Measurements from ENCODE around the gene CRLF3.
"Not testable (repeated sequence)": the region's sequence is repeated elsewhere in the genome, so short reads cannot be mapped to it uniquely, and the experiment has no call there.

CRLF3 gene

GRCh38 chr17:30780343-30780742 lies 44.1 kb downstream of the CRLF3 start:
- Histone ChIP-seq H3K4me3 (ENCODE audit: low read length) (no peak overlapping the region), H2AFZ (ENCODE audit: low read depth, low read length) (no peak overlapping the region), H3K9me3 (ENCODE audit: insufficient read depth, low read length) (no peaks in the 10 kb centered on the region), H3K4me2 (ENCODE audit: low read length) (no peak overlapping the region), H3K36me3 (replicated peaks; ENCODE audit: low read depth, low read length) (peaks cover 22% of the 10 kb centered on the region), H3K79me2 (ENCODE audit: low read length) (no peaks in the 10 kb centered on the region), H3K27me3 (ENCODE audit: low read depth, low read length) (no peaks in the 10 kb centered on the region), H4K20me1 (ENCODE audit: insufficient read depth, low read length) (no peaks in the 10 kb centered on the region), H3K9ac (ENCODE audit: low read length) (no peak overlapping the region), H3K4me1 (ENCODE audit: low read length) (no peaks in the 10 kb centered on the region), H3K27ac (ENCODE audit: low read length) (no peak overlapping the region)
- no peak for TF ChIP-seq EZH2phosphoT487 (IDR thresholded peaks at IDR 0.05; ENCODE audit: low read depth)
- TF ChIP-seq CTCF (IDR thresholded peaks at IDR 0.05; ENCODE audit: low read depth, low read length): no peak

GRCh38 chr17:30768771-30769170 lies 55.7 kb downstream of the CRLF3 start:
- H3K36me3 ChIP-seq (replicated peaks; ENCODE audit: low read depth, low read length); H3K27ac ChIP-seq (ENCODE audit: low read length); H3K9me3 ChIP-seq (ENCODE audit: insufficient read depth, low read length): not testable (repeated sequence)

GRCh38 chr17:30767641-30768404 lies 56.7 kb downstream of the CRLF3 start:
- not testable (repeated sequence) for H3K4me3 ChIP-seq (ENCODE audit: low read length); H3K36me3 ChIP-seq (replicated peaks; ENCODE audit: low read depth, low read length)

More at GRCh38 chr17:30768771-30769170, 55.7 kb downstream of the CRLF3 start:
- not testable (repeated sequence) for H3K4me3 ChIP-seq (ENCODE audit: low read length); H3K27me3 ChIP-seq (ENCODE audit: low read depth, low read length); H3K4me1 ChIP-seq (ENCODE audit: low read length); H4K20me1 ChIP-seq (ENCODE audit: insufficient read depth, low read length); H3K79me2 ChIP-seq (ENCODE audit: low read length); H2AFZ ChIP-seq (ENCODE audit: low read depth, low read length); H3K9ac ChIP-seq (ENCODE audit: low read length); H3K4me2 ChIP-seq (ENCODE audit: low read length)

GRCh38 chr17:30761060-30761459 lies 63.4 kb downstream of the CRLF3 start:
- TF ChIP-seq CTCF (IDR thresholded peaks at IDR 0.05; ENCODE audit: low read depth, low read length) (no peak), EZH2phosphoT487 (IDR thresholded peaks at IDR 0.05; ENCODE audit: low read depth) (no peak)
- H3K36me3 ChIP-seq (replicated peaks; ENCODE audit: low read depth, low read length): no peaks in the 10 kb centered on the region

More at GRCh38 chr17:30767641-30768404, 56.7 kb downstream of the CRLF3 start:
- not testable (repeated sequence) for H3K9me3 ChIP-seq (ENCODE audit: insufficient read depth, low read length); H4K20me1 ChIP-seq (ENCODE audit: insufficient read depth, low read length); H2AFZ ChIP-seq (ENCODE audit: low read depth, low read length); H3K9ac ChIP-seq (ENCODE audit: low read length); H3K79me2 ChIP-seq (ENCODE audit: low read length); H3K27me3 ChIP-seq (ENCODE audit: low read depth, low read length); H3K4me2 ChIP-seq (ENCODE audit: low read length); H3K4me1 ChIP-seq (ENCODE audit: low read length); H3K27ac ChIP-seq (ENCODE audit: low read length)

GRCh38 chr17:30753291-30753690 lies 71.2 kb downstream of the CRLF3 start:
- H3K4me2 ChIP-seq (ENCODE audit: low read length); H3K27ac ChIP-seq (ENCODE audit: low read length); H3K9me3 ChIP-seq (ENCODE audit: insufficient read depth, low read length); H4K20me1 ChIP-seq (ENCODE audit: insufficient read depth, low read length); H3K4me3 ChIP-seq (ENCODE audit: low read length); H3K9ac ChIP-seq (ENCODE audit: low read length); H3K4me1 ChIP-seq (ENCODE audit: low read length); H3K36me3 ChIP-seq (replicated peaks; ENCODE audit: low read depth, low read length); H2AFZ ChIP-seq (ENCODE audit: low read depth, low read length); H3K27me3 ChIP-seq (ENCODE audit: low read depth, low read length): not testable (repeated sequence)
- H3K79me2 ChIP-seq (ENCODE audit: low read length): peaks cover 52% of the 10 kb centered on the region

More at GRCh38 chr17:30761060-30761459, 63.4 kb downstream of the CRLF3 start:
- no peaks in the 10 kb centered on the region for H3K9me3 ChIP-seq (ENCODE audit: insufficient read depth, low read length)
- H3K79me2 ChIP-seq (ENCODE audit: low read length): peaks cover 41% of the 10 kb centered on the region
- H2AFZ ChIP-seq (ENCODE audit: low read depth, low read length): no peak overlapping the region
- no peak overlapping the region for H3K4me2 ChIP-seq (ENCODE audit: low read length)
- H3K4me1 ChIP-seq (ENCODE audit: low read length): no peaks in the 10 kb centered on the region
- H3K27me3 ChIP-seq (ENCODE audit: low read depth, low read length): no peaks in the 10 kb centered on the region
- peaks cover 5% of the 10 kb centered on the region; the same call in 1 of the 2 replicates for H4K20me1 ChIP-seq (ENCODE audit: insufficient read depth, low read length)
- H3K9ac ChIP-seq (ENCODE audit: low read length): no peak overlapping the region
- H3K27ac ChIP-seq (ENCODE audit: low read length): no peak overlapping the region
- no peak overlapping the region for H3K4me3 ChIP-seq (ENCODE audit: low read length)

GRCh38 chr17:30750982-30751381 lies 73.5 kb downstream of the CRLF3 start:
- H3K27ac ChIP-seq (ENCODE audit: low read length); H3K4me3 ChIP-seq (ENCODE audit: low read length); H3K4me1 ChIP-seq (ENCODE audit: low read length); H3K36me3 ChIP-seq (replicated peaks; ENCODE audit: low read depth, low read length); H2AFZ ChIP-seq (ENCODE audit: low read depth, low read length); H4K20me1 ChIP-seq (ENCODE audit: insufficient read depth, low read length); H3K4me2 ChIP-seq (ENCODE audit: low read length); H3K9ac ChIP-seq (ENCODE audit: low read length); H3K9me3 ChIP-seq (ENCODE audit: insufficient read depth, low read length); H3K27me3 ChIP-seq (ENCODE audit: low read depth, low read length): not testable (repeated sequence)
- peaks cover 51% of the 10 kb centered on the region for H3K79me2 ChIP-seq (ENCODE audit: low read length)

- not testable (repeated sequence) for H3K9ac ChIP-seq (ENCODE audit: low read length); H3K4me1 ChIP-seq (ENCODE audit: low read length); H4K20me1 ChIP-seq (ENCODE audit: insufficient read depth, low read length); H3K27me3 ChIP-seq (ENCODE audit: low read depth, low read length); H3K27ac ChIP-seq (ENCODE audit: low read length); H3K9me3 ChIP-seq (ENCODE audit: insufficient read depth, low read length); H2AFZ ChIP-seq (ENCODE audit: low read depth, low read length); H3K36me3 ChIP-seq (replicated peaks; ENCODE audit: low read depth, low read length); H3K4me2 ChIP-seq (ENCODE audit: low read length); H3K4me3 ChIP-seq (ENCODE audit: low read length)
- peaks cover 38% of the 10 kb centered on the region for H3K79me2 ChIP-seq (ENCODE audit: low read length)
These were observed 76.9 kb downstream of the CRLF3 start for GRCh38 chr17:30747621-30748020.

- not testable (repeated sequence) for H2AFZ ChIP-seq (ENCODE audit: low read depth, low read length); H3K27me3 ChIP-seq (ENCODE audit: low read depth, low read length); H3K27ac ChIP-seq (ENCODE audit: low read length); H3K9me3 ChIP-seq (ENCODE audit: insufficient read depth, low read length); H3K4me3 ChIP-seq (ENCODE audit: low read length); H3K9ac ChIP-seq (ENCODE audit: low read length); H3K4me2 ChIP-seq (ENCODE audit: low read length); H3K4me1 ChIP-seq (ENCODE audit: low read length); H3K36me3 ChIP-seq (replicated peaks; ENCODE audit: low read depth, low read length)
- H3K79me2 ChIP-seq (ENCODE audit: low read length): peaks cover 65% of the 10 kb centered on the region
- peaks cover 17% of the 10 kb centered on the region for H4K20me1 ChIP-seq (ENCODE audit: insufficient read depth, low read length)
These were observed 81.8 kb downstream of the CRLF3 start for GRCh38 chr17:30742669-30743068.

Data from OCI-LY3 (cell line).